ENCODE data around the gene CCT5.
A peak's percentile ranks its signal among the peaks of the same experiment; 100 is the strongest.
"Not testable (repeated sequence)": the region's sequence is repeated elsewhere in the genome, so short reads cannot be mapped to it uniquely, and the experiment has no call there.

Gene CCT5

GRCh38 chr5:10257870-10258269 lies 7.8 kb downstream of the CCT5 start:
- H3K9me3 Mint-ChIP-seq = no peaks in the 10 kb centered on the region
- peak overlapping the region; percentile 78 for H3K27ac Mint-ChIP-seq
- no peak overlapping the region for H3K4me3 Mint-ChIP-seq
- no peak for DNase-seq
- H3K4me1 Mint-ChIP-seq = peaks cover 48% of the 10 kb centered on the region
- ATAC-seq = peak; percentile 52
- H3K36me3 Mint-ChIP-seq (ENCODE audit: low read depth) = peaks cover 90% of the 10 kb centered on the region
- no peaks in the 10 kb centered on the region for H3K27me3 Mint-ChIP-seq

GRCh38 chr5:10259899-10260298 lies 9.8 kb downstream of the CCT5 start:
- Mint-ChIP-seq H3K9me3 (no peaks in the 10 kb centered on the region), H3K27me3 (no peaks in the 10 kb centered on the region), H3K27ac (peak overlapping the region; percentile 70), H3K4me1 (peaks cover 31% of the 10 kb centered on the region), H3K4me3 (no peak overlapping the region), H3K36me3 (ENCODE audit: low read depth) (peaks cover 90% of the 10 kb centered on the region)
- DNase-seq = no peak
- ATAC-seq = no peak

- no peak overlapping the region for H3K4me3 Mint-ChIP-seq
- H3K27ac Mint-ChIP-seq = no peak overlapping the region
- H3K27me3 Mint-ChIP-seq = no peaks in the 10 kb centered on the region
- peaks cover 20% of the 10 kb centered on the region for H3K4me1 Mint-ChIP-seq
- ATAC-seq = no peak
- H3K36me3 Mint-ChIP-seq (ENCODE audit: low read depth) = peaks cover 91% of the 10 kb centered on the region
- H3K9me3 Mint-ChIP-seq = no peaks in the 10 kb centered on the region
- DNase-seq = no peak
Observed at GRCh38 chr5:10261065-10261464, 11.0 kb downstream of the CCT5 start.

GRCh38 chr5:10262121-10262774 lies 12.2 kb downstream of the CCT5 start:
- H3K27ac Mint-ChIP-seq = peak overlapping the region; percentile 34

GRCh38 chr5:10262995-10263394 lies 12.9 kb downstream of the CCT5 start:
- no peak overlapping the region for H3K4me3 Mint-ChIP-seq
- peaks cover 75% of the 10 kb centered on the region for H3K36me3 Mint-ChIP-seq (ENCODE audit: low read depth)
- no peak for ATAC-seq
- H3K27me3 Mint-ChIP-seq = no peaks in the 10 kb centered on the region
- no peak for DNase-seq
- no peaks in the 10 kb centered on the region for H3K9me3 Mint-ChIP-seq
- H3K27ac Mint-ChIP-seq = no peak overlapping the region
- peaks cover 10% of the 10 kb centered on the region for H3K4me1 Mint-ChIP-seq

More at GRCh38 chr5:10262121-10262774, 12.2 kb downstream of the CCT5 start:
- DNase-seq (no peak), ATAC-seq (no peak)
- Mint-ChIP-seq H3K27me3 (no peaks in the 10 kb centered on the region), H3K36me3 (ENCODE audit: low read depth) (peaks cover 82% of the 10 kb centered on the region), H3K9me3 (no peaks in the 10 kb centered on the region), H3K4me1 (peaks cover 14% of the 10 kb centered on the region), H3K4me3 (no peak overlapping the region)

- no peak overlapping the region for H3K27ac Mint-ChIP-seq
- H3K9me3 Mint-ChIP-seq = no peaks in the 10 kb centered on the region
- DNase-seq = no peak
- no peak for ATAC-seq
- no peak overlapping the region for H3K4me3 Mint-ChIP-seq
- peaks cover 8% of the 10 kb centered on the region for H3K4me1 Mint-ChIP-seq
- peaks cover 60% of the 10 kb centered on the region for H3K36me3 Mint-ChIP-seq (ENCODE audit: low read depth)
- H3K27me3 Mint-ChIP-seq = no peaks in the 10 kb centered on the region
Observed at GRCh38 chr5:10264604-10265003, 14.5 kb downstream of the CCT5 start.

GRCh38 chr5:10265245-10266109 lies 15.4 kb downstream of the CCT5 start:
- Mint-ChIP-seq H3K9me3 (no peaks in the 10 kb centered on the region), H3K27ac (no peak overlapping the region), H3K4me3 (no peak overlapping the region), H3K27me3 (no peaks in the 10 kb centered on the region), H3K4me1 (peaks cover 8% of the 10 kb centered on the region), H3K36me3 (ENCODE audit: low read depth) (peaks cover 51% of the 10 kb centered on the region)
- peak; percentile 12 for ATAC-seq
- DNase-seq = no peak

DNA sequence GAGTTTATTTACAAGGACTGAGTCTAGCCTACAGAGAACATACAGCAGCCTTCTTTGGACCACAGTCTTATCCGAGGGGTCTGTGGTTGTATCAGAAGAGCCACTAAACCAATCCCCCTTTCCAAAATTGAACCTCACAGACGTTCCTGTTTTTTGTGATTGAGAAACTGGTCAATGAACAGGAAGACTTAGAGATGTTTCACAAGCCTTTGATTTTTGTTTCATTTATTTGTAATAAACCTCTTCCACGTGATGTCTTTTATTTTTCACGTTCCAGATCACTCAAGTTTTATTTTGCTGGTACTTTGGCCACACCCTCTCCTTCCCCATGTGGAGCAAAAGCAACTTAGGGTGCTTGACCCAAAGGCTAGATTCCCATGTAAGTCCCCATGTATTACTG lies 16.1 kb downstream of the CCT5 start:
- no peaks in the 10 kb centered on the region for H3K9me3 Mint-ChIP-seq
- H3K27me3 Mint-ChIP-seq = no peaks in the 10 kb centered on the region
- H3K36me3 Mint-ChIP-seq (ENCODE audit: low read depth) = peaks cover 47% of the 10 kb centered on the region
- no peak for DNase-seq
- H3K27ac Mint-ChIP-seq = no peak overlapping the region
- peaks cover 8% of the 10 kb centered on the region for H3K4me1 Mint-ChIP-seq
- no peak for ATAC-seq
- no peak overlapping the region for H3K4me3 Mint-ChIP-seq

GRCh38 chr5:10266839-10267238 lies 16.8 kb downstream of the CCT5 start:
- Mint-ChIP-seq H3K4me1 (peaks cover 8% of the 10 kb centered on the region), H3K4me3 (no peak overlapping the region), H3K36me3 (ENCODE audit: low read depth) (peaks cover 41% of the 10 kb centered on the region), H3K9me3 (no peaks in the 10 kb centered on the region), H3K27me3 (no peaks in the 10 kb centered on the region), H3K27ac (peak overlapping the region; percentile 32)
- ATAC-seq = no peak
- DNase-seq = no peak

DNA sequence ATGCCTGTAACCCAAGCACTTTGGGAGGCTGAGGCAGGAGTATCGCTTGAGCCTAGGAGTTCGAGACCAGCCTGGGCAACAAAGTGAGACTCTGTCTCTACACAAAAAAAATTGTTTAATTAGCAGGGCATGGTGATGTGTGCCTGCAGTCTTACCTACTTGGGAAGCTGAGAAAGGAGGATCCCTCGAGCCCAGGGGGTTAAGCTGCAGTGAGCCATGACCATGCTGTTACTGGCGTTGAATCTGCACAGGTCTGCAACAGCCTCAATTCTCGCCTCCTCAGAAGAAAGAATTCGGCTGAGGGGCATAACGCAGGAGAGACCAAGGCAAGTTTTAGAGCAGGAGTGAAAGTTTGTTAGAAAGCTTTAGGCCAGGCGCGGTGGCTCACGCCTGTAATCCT lies 18.0 kb downstream of the CCT5 start:
- Mint-ChIP-seq H3K27me3 (no peaks in the 10 kb centered on the region), H3K4me1 (peaks cover 10% of the 10 kb centered on the region), H3K4me3 (no peak overlapping the region), H3K27ac (peak overlapping the region; percentile 32), H3K9me3 (no peaks in the 10 kb centered on the region), H3K36me3 (ENCODE audit: low read depth) (peaks cover 31% of the 10 kb centered on the region)
- DNase-seq (no peak), ATAC-seq (no peak)

- Mint-ChIP-seq H3K9me3 (no peaks in the 10 kb centered on the region), H3K36me3 (ENCODE audit: low read depth) (no peaks in the 10 kb centered on the region), H3K4me3 (no peak overlapping the region), H3K4me1 (peaks cover 19% of the 10 kb centered on the region), H3K27me3 (peaks cover 8% of the 10 kb centered on the region), H3K27ac (no peak overlapping the region)
- ATAC-seq (no peak), DNase-seq (no peak)
Observed at GRCh38 chr5:10272053-10272874, 22.2 kb downstream of the CCT5 start.

GRCh38 chr5:10272875-10273209 lies 22.8 kb downstream of the CCT5 start:
- peaks cover 16% of the 10 kb centered on the region for H3K4me1 Mint-ChIP-seq
- H3K4me3 Mint-ChIP-seq; ATAC-seq; H3K36me3 Mint-ChIP-seq (ENCODE audit: low read depth); DNase-seq; H3K27ac Mint-ChIP-seq; H3K9me3 Mint-ChIP-seq; H3K27me3 Mint-ChIP-seq: not testable (repeated sequence)

- Mint-ChIP-seq H3K27ac (peak overlapping the region; percentile 15), H3K4me3 (no peak overlapping the region), H3K9me3 (no peaks in the 10 kb centered on the region), H3K27me3 (peaks cover 8% of the 10 kb centered on the region), H3K36me3 (ENCODE audit: low read depth) (no peaks in the 10 kb centered on the region), H3K4me1 (peaks cover 16% of the 10 kb centered on the region)
- no peak for ATAC-seq
- DNase-seq = no peak
Observed at GRCh38 chr5:10275460-10275859, 25.4 kb downstream of the CCT5 start.

GRCh38 chr5:10275991-10276390 lies 25.9 kb downstream of the CCT5 start:
- Mint-ChIP-seq H3K4me1 (peaks cover 16% of the 10 kb centered on the region), H3K4me3 (no peak overlapping the region), H3K36me3 (ENCODE audit: low read depth) (no peaks in the 10 kb centered on the region), H3K27ac (no peak overlapping the region), H3K27me3 (peaks cover 8% of the 10 kb centered on the region), H3K9me3 (no peaks in the 10 kb centered on the region)
- ATAC-seq = no peak
- DNase-seq = no peak

Data from activated naive CD8-positive, alpha-beta T cell treated with anti-CD3 and anti-CD28 coated beads, Interleukin-2, amount 50 U/mL, for 24 hours (primary cell).